HG03354 (cell line): ENCODE results near the gene IL4R.
A peak's percentile ranks its signal among the peaks of the same experiment; 100 is the strongest.
"Not testable (repeated sequence)": the region's sequence is repeated elsewhere in the genome, so short reads cannot be mapped to it uniquely, and the experiment has no call there.

Experiments
- ATAC-seq: cut with Tn5 transposase; IDR thresholded peaks from one replicate; pipeline ENCODE4 v1.9.1; 2021; ENCODE audit warnings: mild to moderate bottlenecking; ENCODE audit not compliant: unreplicated experiment, poor library complexity, severe bottlenecking

Gene IL4R

GRCh38 chr16:27287051-27287811, 26.5 kb upstream of the IL4R start:
- ATAC-seq, result no peak

GRCh38 chr16:27287887-27288286, 25.9 kb upstream of the IL4R start:
- no peak for ATAC-seq

GRCh38 chr16:27288313-27288712, 25.5 kb upstream of the IL4R start:
- not testable (repeated sequence) for ATAC-seq

GRCh38 chr16:27289669-27290068, 24.1 kb upstream of the IL4R start:
- no peak for ATAC-seq

- ATAC-seq, result no peak
These were observed 23.2 kb upstream of the IL4R start for GRCh38 chr16:27290562-27290961.

GRCh38 chr16:27291106-27291505, 22.7 kb upstream of the IL4R start:
- ATAC-seq, result no peak

- ATAC-seq, result no peak
These were observed 22.0 kb upstream of the IL4R start for GRCh38 chr16:27291722-27292240.

GRCh38 chr16:27293343-27293742, 20.4 kb upstream of the IL4R start:
- no peak for ATAC-seq

- no peak for ATAC-seq
These were observed 15.6 kb upstream of the IL4R start for GRCh38 chr16:27298132-27298531.

GRCh38 chr16:27301236-27301861, 12.4 kb upstream of the IL4R start:
- no peak for ATAC-seq

GRCh38 chr16:27302126-27302525, 11.6 kb upstream of the IL4R start:
- peak; percentile 62 for ATAC-seq

GRCh38 chr16:27303256-27304100, 10.3 kb upstream of the IL4R start:
- ATAC-seq, result no peak

GRCh38 chr16:27304102-27304501, 9.7 kb upstream of the IL4R start:
- no peak for ATAC-seq

- ATAC-seq, result no peak
These were observed 8.7 kb upstream of the IL4R start for GRCh38 chr16:27304881-27305745.

- no peak for ATAC-seq
These were observed 7.8 kb upstream of the IL4R start for GRCh38 chr16:27305839-27306442.

GRCh38 chr16:27308792-27309191, 5.0 kb upstream of the IL4R start:
- ATAC-seq, result no peak

- ATAC-seq, result no peak
These were observed 3.0 kb upstream of the IL4R start for GRCh38 chr16:27310576-27311447.

- no peak for ATAC-seq
These were observed 2.3 kb upstream of the IL4R start for GRCh38 chr16:27311448-27311830.
